ENCODE measurements around the gene B9D1. TPM values are rescaled to one million over a fixed set of nuclear protein-coding genes. Genes with fewer than 3 reads are reported as not detected.
"Not testable (repeated sequence)": the region's sequence is repeated elsewhere in the genome, so short reads cannot be mapped to it uniquely, and the experiment has no call there.

Gene B9D1
- total and polyA plus RNA-seq, 7 donors = 6.6 to 22.4 (median 15.2) TPM

GRCh38 chr17:19357761-19358160 lies 4.8 kb downstream of the B9D1 start:
- DNase-seq = peak; percentile 28
- peaks cover 0 to 12% (median 9%) of the 10 kb centered on the region in 4 donors for H3K4me1 ChIP-seq
- intact Hi-C loops (cut with DNase I) = no loop called here
- 82 to 86% methylated on average over 7 of the region's 7 CpGs for WGBS, 2 donors
- H3K27ac ChIP-seq = no peak overlapping the region
- H3K27me3 ChIP-seq = no peaks in the 10 kb centered on the region
- TF ChIP-seq EP300 (IDR thresholded peaks at IDR 0.05) = no peak
- no peak for TF ChIP-seq POLR2AphosphoS5 (IDR thresholded peaks at IDR 0.05)
- TF ChIP-seq POLR2A (IDR thresholded peaks at IDR 0.05) = no peak
- TF ChIP-seq, protein P1, sequence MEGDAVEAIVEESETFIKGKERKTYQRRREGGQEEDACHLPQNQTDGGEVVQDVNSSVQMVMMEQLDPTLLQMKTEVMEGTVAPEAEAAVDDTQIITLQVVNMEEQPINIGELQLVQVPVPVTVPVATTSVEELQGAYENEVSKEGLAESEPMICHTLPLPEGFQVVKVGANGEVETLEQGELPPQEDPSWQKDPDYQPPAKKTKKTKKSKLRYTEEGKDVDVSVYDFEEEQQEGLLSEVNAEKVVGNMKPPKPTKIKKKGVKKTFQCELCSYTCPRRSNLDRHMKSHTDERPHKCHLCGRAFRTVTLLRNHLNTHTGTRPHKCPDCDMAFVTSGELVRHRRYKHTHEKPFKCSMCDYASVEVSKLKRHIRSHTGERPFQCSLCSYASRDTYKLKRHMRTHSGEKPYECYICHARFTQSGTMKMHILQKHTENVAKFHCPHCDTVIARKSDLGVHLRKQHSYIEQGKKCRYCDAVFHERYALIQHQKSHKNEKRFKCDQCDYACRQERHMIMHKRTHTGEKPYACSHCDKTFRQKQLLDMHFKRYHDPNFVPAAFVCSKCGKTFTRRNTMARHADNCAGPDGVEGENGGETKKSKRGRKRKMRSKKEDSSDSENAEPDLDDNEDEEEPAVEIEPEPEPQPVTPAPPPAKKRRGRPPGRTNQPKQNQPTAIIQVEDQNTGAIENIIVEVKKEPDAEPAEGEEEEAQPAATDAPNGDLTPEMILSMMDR (IDR thresholded peaks at IDR 0.05) = no peak
- H3K36me3 ChIP-seq = peaks cover 0 to 19% (median 2%) of the 10 kb centered on the region in 4 donors
- no peaks in the 10 kb centered on the region for H3K9me3 ChIP-seq
- no peak overlapping the region for H3K4me3 ChIP-seq

DNA sequence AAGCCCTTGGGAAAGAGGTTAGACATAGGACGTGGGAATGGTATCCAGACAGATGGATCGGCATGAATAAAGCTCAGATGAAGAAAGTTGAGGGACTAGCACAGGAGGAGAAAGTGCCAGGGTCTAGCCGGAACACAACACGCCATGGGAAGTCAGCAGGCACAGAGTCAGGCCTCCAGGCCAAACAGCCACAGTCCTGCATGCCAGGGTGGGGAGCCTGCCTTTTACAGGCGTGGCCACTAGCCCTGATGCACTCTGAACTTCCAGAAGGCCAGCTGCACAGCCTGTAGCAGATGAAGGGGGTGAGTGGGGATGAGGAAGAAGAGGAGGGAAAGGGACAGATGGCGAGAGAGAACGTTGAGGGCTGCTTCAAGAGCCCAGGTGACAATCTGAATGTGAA lies 5.2 kb downstream of the B9D1 start:
- no peak overlapping the region for H3K4me3 ChIP-seq
- H3K27me3 ChIP-seq = no peaks in the 10 kb centered on the region
- TF ChIP-seq POLR2AphosphoS5 (IDR thresholded peaks at IDR 0.05) = no peak
- TF ChIP-seq, protein P1 (IDR thresholded peaks at IDR 0.05) = no peak
- TF ChIP-seq EP300 (IDR thresholded peaks at IDR 0.05) = no peak
- no peak for TF ChIP-seq POLR2A (IDR thresholded peaks at IDR 0.05)
- peaks cover 0 to 19% (median 2%) of the 10 kb centered on the region in 4 donors for H3K36me3 ChIP-seq
- WGBS, 2 donors = 69 to 85% methylated on average over 7 of the region's 7 CpGs
- peak; percentile 40 for DNase-seq
- intact Hi-C loops (cut with DNase I) = no loop called here
- H3K4me1 ChIP-seq = peaks cover 0 to 11% (median 9%) of the 10 kb centered on the region in 4 donors
- no peaks in the 10 kb centered on the region for H3K9me3 ChIP-seq
- H3K27ac ChIP-seq = no peak overlapping the region

DNA sequence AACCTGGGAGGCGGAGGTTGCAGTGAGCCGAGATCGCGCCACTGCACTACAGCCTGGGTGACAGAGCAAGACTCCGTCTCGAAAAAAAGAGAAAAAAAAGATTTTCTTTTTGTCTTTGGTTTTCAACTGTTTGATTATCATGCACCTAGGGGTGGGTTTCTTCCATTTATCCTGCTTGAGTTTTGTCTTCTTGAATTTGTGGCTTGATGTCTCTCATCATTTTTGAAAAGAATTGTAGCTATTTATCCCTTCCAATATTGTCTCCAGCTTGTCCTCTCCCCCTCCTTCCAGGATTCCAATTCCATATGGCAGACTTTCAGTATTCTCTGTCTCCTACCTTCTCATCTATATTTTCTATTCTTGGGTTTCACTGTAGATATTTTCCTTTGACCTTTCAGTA lies 7.8 kb downstream of the B9D1 start:
- no peak for DNase-seq
- Histone ChIP-seq H3K4me1 (no peaks in the 10 kb centered on the region), H3K36me3 (peaks cover 0 to 19% (median 2%) of the 10 kb centered on the region in 4 donors), H3K27ac (no peak overlapping the region), H3K4me3 (no peak overlapping the region), H3K27me3 (no peaks in the 10 kb centered on the region), H3K9me3 (no peaks in the 10 kb centered on the region)
- intact Hi-C loops (cut with DNase I) = no loop called here
- TF ChIP-seq, protein P1 (IDR thresholded peaks at IDR 0.05) = no peak
- TF ChIP-seq POLR2A (IDR thresholded peaks at IDR 0.05) (no peak), EP300 (IDR thresholded peaks at IDR 0.05) (no peak), POLR2AphosphoS5 (IDR thresholded peaks at IDR 0.05) (no peak)
- WGBS, 2 donors = 80% methylated on average over 6 of the region's 6 CpGs

DNA sequence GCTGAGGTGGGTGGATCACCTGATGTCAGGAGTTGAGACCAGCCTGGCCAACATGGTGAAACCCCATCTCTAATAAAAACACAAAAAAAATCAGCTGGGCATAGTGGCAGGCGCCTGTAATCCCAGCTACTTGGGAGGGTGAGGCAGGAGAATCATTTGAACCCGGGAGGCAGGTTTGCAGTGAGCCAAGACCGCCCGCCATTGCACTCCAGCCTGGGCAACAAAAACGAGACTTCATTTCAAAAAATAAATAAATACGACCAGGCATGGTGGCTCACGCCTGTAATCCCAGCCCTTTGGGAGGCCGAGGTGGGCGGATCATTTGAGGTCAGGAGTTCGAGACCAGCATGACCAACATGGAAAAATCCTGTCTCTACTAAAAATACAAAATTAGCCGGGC lies 9.1 kb downstream of the B9D1 start:
- H3K4me3 ChIP-seq; H3K4me1 ChIP-seq; H3K27ac ChIP-seq; H3K9me3 ChIP-seq; intact Hi-C loops (cut with DNase I); H3K27me3 ChIP-seq: not testable (repeated sequence)
- DNase-seq = peak; percentile 44
- H3K36me3 ChIP-seq = peaks cover 0 to 16% (median 0%) of the 10 kb centered on the region in 4 donors
- WGBS, 2 donors = 95% methylated on average over 11 of the region's 11 CpGs

DNA sequence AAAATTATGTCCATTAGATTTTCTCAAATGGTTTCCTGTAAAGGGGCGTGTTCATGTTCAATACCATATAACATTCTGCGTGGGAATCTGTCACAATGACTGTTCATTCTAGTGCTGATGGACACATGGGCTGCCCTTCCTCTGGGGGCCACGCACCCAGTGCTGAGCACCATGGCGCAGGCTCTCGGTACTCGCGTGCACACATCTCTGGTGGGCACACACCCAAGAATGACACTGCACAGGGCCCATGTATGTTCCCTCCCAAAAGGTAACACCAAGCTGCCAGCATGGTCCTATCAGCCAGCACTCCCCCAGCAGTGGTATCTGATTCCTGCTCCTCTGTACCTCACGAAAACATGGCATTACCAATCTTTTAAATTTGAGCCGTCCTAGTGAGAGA lies 13.7 kb downstream of the B9D1 start:
- H3K9me3 ChIP-seq = no peaks in the 10 kb centered on the region
- H3K27ac ChIP-seq = no peak overlapping the region
- WGBS, 2 donors = 90 to 93% methylated on average over 9 of the region's 9 CpGs
- peak; percentile 58 for DNase-seq
- no peaks in the 10 kb centered on the region for H3K36me3 ChIP-seq
- intact Hi-C loops (cut with DNase I) = no loop called here
- no peak overlapping the region for H3K4me3 ChIP-seq
- TF ChIP-seq EP300 (IDR thresholded peaks at IDR 0.05) (no peak), POLR2AphosphoS5 (IDR thresholded peaks at IDR 0.05) (no peak), POLR2A (IDR thresholded peaks at IDR 0.05) (no peak)
- TF ChIP-seq, protein P1 (IDR thresholded peaks at IDR 0.05) = no peak
- H3K27me3 ChIP-seq = no peaks in the 10 kb centered on the region
- peaks cover 0 to 31% (median 24%) of the 10 kb centered on the region in 4 donors for H3K4me1 ChIP-seq

Data from sigmoid colon (tissue), 7 donors.